AG09319 (cell line): ENCODE measurements around the gene AP1S3.
"Not testable (repeated sequence)": the region's sequence is repeated elsewhere in the genome, so short reads cannot be mapped to it uniquely, and the experiment has no call there.

Source experiments
- DNase-seq: peaks from one replicate; pipeline ENCODE4 v3.0.0-alpha.2; 2010; ENCODE audit warnings: low read depth; ENCODE audit errors: extremely low read depth
- TF ChIP-seq, protein P1 (sequence below): IDR thresholded peaks from 2 replicates; pipeline ENCODE4 v1.5.1; 2011; ENCODE audit warnings: low read depth, mild to moderate bottlenecking, inconsistent platforms, low read length, moderate library complexity

Gene AP1S3

DNA sequence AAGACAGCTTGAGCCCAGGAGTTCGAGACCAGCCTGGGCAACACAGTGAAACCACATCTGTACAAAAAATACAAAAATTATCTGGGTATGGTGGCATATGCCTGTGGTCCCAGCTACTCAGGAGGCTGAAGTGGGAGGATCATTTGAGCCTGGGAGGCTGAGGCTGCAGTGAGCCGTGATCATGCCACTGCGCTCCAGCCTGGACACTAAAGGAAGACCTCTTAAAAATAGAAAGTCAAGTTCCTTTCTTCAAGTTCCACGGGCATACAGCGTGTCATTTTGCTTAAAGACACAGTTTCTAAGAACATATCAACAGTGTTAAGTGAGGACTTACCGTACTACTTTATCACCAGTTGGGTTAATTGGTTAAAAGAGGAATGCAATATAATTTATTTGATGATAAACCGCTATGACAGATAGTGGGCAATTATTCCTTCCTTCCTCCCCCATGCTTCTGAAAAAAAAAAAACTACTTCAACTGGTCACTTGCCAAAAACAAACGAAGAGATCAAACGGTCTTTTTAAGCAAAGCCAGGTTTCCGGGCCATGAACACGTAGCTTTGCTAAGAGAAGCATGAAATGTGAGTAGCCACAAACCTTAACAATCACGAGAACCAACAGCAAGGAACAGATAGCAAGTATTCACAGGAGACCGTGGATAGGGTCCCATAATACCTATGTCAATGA lies 21.4 kb downstream of the AP1S3 start:
- DNase-seq, result no peak
- TF ChIP-seq, protein P1, sequence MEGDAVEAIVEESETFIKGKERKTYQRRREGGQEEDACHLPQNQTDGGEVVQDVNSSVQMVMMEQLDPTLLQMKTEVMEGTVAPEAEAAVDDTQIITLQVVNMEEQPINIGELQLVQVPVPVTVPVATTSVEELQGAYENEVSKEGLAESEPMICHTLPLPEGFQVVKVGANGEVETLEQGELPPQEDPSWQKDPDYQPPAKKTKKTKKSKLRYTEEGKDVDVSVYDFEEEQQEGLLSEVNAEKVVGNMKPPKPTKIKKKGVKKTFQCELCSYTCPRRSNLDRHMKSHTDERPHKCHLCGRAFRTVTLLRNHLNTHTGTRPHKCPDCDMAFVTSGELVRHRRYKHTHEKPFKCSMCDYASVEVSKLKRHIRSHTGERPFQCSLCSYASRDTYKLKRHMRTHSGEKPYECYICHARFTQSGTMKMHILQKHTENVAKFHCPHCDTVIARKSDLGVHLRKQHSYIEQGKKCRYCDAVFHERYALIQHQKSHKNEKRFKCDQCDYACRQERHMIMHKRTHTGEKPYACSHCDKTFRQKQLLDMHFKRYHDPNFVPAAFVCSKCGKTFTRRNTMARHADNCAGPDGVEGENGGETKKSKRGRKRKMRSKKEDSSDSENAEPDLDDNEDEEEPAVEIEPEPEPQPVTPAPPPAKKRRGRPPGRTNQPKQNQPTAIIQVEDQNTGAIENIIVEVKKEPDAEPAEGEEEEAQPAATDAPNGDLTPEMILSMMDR, result no peak

GRCh38 chr2:223815186-223815883 lies 22.0 kb downstream of the AP1S3 start:
- DNase-seq, result no peak
- TF ChIP-seq, protein P1, result no peak

- not testable (repeated sequence) for DNase-seq
Measured at GRCh38 chr2:223814764-223815163, 22.6 kb downstream of the AP1S3 start.

- DNase-seq, result no peak
- TF ChIP-seq, protein P1, result no peak
Measured at GRCh38 chr2:223813329-223813728, 24.1 kb downstream of the AP1S3 start.

- TF ChIP-seq, protein P1, result no peak
- DNase-seq, result no peak
Measured at GRCh38 chr2:223811757-223812156, 25.6 kb downstream of the AP1S3 start.

GRCh38 chr2:223805008-223805407 lies 32.4 kb downstream of the AP1S3 start:
- TF ChIP-seq, protein P1, result no peak
- no peak for DNase-seq

GRCh38 chr2:223801736-223802135 lies 35.6 kb downstream of the AP1S3 start:
- TF ChIP-seq, protein P1, result no peak
- DNase-seq, result no peak
